ENCODE data around the gene OGFRL1.
A peak's percentile ranks its signal among the peaks of the same experiment; 100 is the strongest.
"Not testable (repeated sequence)": the region's sequence is repeated elsewhere in the genome, so short reads cannot be mapped to it uniquely, and the experiment has no call there.

The OGFRL1 gene

GRCh38 chr6:71288228-71289038 lies at the start of gene OGFRL1:
TSS of gene OGFRL1 (plus strand) at chr6:71288811. CDS start at chr6:71288937, 126 bp downstream.
- peak; percentile 24 for DNase-seq

- no peak for DNase-seq
Observed at GRCh38 chr6:71239694-71240093, 48.9 kb upstream of the OGFRL1 start.

GRCh38 chr6:71245265-71246049 lies 43.2 kb upstream of the OGFRL1 start:
- DNase-seq = no peak

- no peak for DNase-seq
Observed at GRCh38 chr6:71246596-71246995, 42.0 kb upstream of the OGFRL1 start.

GRCh38 chr6:71248306-71248765 lies 40.3 kb upstream of the OGFRL1 start:
- DNase-seq = no peak

- DNase-seq = no peak
Observed at GRCh38 chr6:71248878-71249544, 39.6 kb upstream of the OGFRL1 start.

- DNase-seq = no peak
Observed at GRCh38 chr6:71250099-71250602, 38.5 kb upstream of the OGFRL1 start.

GRCh38 chr6:71252410-71252809 lies 36.2 kb upstream of the OGFRL1 start:
- DNase-seq = no peak

- no peak for DNase-seq
Observed at GRCh38 chr6:71252960-71253359, 35.7 kb upstream of the OGFRL1 start.

- no peak for DNase-seq
Observed at GRCh38 chr6:71254323-71254722, 34.3 kb upstream of the OGFRL1 start.

- DNase-seq = no peak
Observed at GRCh38 chr6:71258078-71258866, 30.3 kb upstream of the OGFRL1 start.

- no peak for DNase-seq
Observed at GRCh38 chr6:71259888-71260604, 28.6 kb upstream of the OGFRL1 start.

- DNase-seq = no peak
Observed at GRCh38 chr6:71262914-71263313, 25.7 kb upstream of the OGFRL1 start.

GRCh38 chr6:71266392-71266791 lies 22.2 kb upstream of the OGFRL1 start:
- DNase-seq = not testable (repeated sequence)

GRCh38 chr6:71268735-71269437 lies 19.7 kb upstream of the OGFRL1 start:
- no peak for DNase-seq

GRCh38 chr6:71277926-71278600 lies 10.5 kb upstream of the OGFRL1 start:
- no peak for DNase-seq

GRCh38 chr6:71279321-71279720 lies 9.3 kb upstream of the OGFRL1 start:
- DNase-seq = no peak

- DNase-seq = no peak
Observed at GRCh38 chr6:71279740-71280139, 8.9 kb upstream of the OGFRL1 start.

- no peak for DNase-seq
Observed at GRCh38 chr6:71280701-71281100, 7.9 kb upstream of the OGFRL1 start.

- DNase-seq = no peak
Observed at GRCh38 chr6:71284785-71285184, 3.8 kb upstream of the OGFRL1 start.
